ENCODE data around the gene EFS.

Gene EFS

DNA sequence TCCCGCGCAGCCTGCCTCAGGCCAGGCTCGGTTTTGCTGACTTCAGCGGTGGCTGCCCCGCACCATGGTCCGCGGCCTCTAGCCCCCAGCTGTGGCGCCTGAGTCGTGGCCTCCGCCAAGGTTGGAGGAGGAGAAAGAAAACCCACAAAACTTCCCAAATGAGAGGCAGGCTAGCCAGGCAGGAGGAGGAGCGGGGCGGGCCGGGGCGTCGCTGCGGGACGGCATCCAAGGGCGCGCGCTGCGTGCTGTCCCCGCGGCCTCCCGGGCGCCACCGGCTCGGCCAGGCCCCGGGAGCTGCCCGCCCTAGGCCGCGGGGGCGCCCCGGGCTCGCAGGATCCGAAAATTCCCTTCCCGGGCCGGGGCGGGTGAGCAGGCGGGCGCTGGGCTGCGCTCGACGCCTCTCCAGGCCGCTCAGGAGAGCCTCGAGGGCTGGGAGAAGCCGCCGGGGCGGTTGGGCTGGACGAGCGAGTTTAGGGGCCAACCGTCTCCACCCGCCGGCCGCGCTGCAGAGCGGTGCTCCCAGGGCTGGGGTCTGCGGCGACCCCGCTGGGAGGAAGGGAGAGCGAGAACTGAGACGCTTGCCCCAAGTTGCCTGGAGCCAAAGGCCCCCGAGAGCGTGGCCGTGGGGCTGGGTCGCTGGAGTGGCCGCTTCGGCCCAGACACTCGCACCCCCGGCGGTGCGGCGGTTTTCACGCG lies at the start of gene EFS:
Gene EFS, minus strand, starts transcription at position 137 of the 696 bp plus-strand sequence. CDS start 147 bp downstream, outside the sequence.
- peak; percentile 30 for DNase-seq

- DNase-seq: no peak
These were observed 49.3 kb upstream of the EFS start for GRCh38 chr14:23414254-23414653.

GRCh38 chr14:23413681-23414080 lies 48.7 kb upstream of the EFS start:
- no peak for DNase-seq

- no peak for DNase-seq
These were observed 46.9 kb upstream of the EFS start for GRCh38 chr14:23411563-23412525.

DNA sequence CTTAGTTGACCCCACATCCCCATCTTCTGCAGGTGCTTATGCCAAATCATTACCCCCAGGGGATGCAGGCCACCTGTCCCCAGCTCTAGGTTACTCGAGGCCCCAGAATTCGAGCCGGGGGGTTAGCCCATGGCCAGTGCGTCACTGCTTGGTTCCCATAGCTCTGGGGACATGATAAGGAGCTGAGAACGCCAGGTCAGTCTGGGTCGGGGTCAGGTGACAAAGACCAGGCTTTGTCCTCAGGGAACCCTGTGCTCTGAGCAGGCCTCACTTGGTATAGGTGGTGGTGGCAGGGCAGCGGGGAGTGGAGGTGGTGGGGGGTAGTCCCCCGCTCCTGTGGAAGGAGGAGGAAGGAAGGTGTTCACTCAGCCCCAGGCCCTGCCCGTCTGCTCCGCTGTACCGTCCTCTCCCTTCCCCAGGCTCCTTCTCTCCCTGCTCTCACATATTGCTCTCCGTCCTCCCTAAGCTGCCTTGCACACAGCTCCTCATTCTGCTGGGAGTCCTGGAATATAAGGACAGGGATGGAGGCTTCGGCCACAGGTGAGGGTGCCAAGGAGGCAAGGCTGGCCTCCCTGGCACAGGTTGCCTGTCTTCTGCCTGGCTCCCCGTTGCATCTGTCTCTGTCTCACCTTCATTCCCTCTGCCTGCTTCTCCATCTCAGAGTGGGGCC lies 45.1 kb upstream of the EFS start:
- no peak for DNase-seq

DNA sequence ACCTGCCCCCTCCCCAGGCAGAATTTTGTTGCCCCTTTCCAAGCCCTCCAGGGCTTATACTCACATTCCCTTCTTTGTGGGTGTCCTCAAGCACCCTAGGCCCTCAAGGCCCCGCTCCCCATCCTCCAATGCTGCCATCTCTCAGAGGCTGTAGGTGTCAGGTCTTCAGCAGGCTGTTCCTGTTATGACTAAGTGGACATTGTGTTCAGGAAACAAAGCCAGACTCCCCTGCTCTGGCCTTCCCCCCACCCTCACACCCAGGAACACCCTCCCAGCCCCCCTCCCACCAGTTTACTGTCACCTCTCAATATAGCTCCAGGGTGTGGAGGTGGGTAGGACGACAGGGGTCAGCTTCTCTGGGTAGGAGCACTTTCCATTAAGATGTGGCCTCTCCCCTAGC lies 44.5 kb upstream of the EFS start:
- DNase-seq: no peak

DNA sequence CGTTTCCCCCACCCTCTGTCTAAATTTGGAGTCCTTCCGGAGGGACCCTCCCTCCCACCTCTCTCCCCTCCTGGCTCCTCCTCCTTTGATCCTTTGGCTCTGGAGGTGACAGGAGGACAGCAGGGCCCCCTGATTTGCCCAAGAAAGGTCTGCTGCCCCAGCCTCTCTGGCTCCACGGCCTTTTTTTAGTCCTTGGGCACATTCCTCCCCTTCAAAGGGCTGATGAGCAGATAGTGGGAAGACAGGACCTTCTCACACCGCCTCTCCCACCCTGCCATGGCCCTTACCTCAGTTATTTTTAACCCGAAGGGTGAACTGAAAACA lies 43.3 kb upstream of the EFS start:
- DNase-seq: no peak

DNA sequence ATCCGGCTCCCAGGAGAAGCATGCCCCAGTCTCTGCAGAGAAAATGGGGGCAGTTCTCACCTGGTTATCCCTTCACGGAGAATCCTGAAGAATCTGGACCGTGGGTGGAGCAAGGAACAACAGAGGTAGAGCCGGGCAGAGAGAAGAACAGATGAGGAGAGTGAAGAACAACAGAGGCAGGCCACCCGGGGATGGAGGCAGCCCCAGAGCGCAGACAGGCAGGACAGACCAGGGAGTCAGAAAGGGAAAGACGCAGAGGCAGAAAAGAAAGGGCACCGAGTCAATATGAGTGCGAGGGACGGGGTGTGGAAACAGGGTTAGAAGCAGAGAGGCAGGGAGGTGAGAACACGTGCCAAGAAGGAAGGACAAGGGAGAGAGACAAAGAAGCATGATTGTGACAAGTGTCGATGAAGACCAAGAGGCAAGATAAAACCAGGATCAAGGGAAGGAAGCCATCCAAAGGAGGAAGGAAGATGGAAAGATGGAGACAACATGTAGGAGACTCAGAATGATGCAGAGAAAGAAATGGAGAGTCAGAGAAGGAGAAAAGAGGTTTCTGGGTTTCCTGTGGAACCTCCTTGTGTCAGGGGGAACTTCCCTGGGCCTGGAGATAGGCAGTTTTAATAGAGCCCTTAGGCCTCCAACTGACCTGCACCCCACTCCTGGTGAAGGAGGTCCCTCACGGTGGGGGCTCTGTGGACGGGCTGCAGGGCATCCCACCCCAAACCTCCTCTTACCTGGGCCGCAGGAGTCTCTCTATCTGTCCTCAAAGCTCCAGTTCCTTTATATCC lies 42.7 kb upstream of the EFS start, which contains the start of gene MYH6:
Gene MYH6, minus strand, starts transcription at position 758 of the 791 bp plus-strand sequence. CDS start 1,050 bp downstream, outside the sequence.
- DNase-seq: no peak

DNA sequence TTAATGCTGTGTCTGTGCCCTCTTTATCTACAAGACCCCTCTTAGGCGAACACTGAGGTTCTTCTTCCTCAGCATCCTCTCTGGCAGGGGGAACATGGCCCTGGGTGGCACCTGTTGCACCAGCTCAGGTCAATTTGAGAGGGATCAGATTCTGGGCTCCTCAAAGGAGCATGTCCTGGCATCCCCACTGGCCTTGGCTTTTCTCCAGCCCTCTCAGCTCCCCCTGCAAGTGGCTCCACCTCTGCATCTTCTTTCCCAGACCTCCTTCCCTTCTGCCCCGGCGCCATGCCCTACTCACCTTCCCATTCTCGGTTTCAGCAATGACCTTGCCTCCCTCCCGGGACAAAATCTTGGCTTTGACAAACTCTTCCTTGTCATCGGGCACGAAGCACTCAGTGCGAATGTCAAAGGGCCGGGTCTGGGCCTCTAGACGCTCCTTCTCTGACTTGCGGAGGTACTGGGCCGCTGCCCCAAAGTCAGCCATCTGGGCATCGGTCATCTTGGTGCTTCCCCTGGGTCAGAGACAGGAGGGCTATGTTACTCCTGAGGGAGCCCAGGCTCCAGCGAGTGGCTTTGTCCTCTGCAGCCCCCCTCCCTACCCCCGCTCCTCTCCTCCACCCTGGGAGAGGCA lies 41.9 kb upstream of the EFS start:
- no peak for DNase-seq

GRCh38 chr14:23406244-23406643 lies 41.3 kb upstream of the EFS start:
- no peak for DNase-seq

DNA sequence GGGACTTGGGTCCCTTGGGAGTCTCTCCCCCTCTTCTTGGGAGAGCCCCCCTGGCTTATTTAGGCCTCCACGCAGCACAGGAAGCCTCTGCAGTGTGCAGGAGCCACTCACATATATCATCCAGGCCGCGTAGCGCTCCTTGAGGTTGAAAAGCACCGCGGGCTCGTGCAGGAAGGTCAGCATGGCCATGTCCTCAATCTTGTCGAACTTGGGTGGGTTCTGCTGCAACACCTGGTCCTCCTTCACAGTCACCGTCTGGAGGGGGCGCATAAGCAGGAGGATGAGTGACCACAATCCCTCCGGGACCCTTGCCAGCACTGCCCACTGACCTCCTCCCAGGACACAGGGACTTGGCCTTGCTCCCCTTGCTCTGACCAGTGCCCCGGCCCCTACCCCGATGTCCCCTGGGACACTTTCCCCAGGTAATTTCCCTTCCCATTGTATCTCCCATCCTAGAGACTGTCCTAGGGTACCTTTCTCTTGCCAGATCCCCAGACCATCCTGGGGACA lies 40.6 kb upstream of the EFS start:
- DNase-seq: no peak

GRCh38 chr14:23405096-23405495 lies 40.1 kb upstream of the EFS start:
- DNase-seq: no peak

GRCh38 chr14:23404331-23404900 lies 39.4 kb upstream of the EFS start:
- no peak for DNase-seq

- DNase-seq: no peak
These were observed 38.9 kb upstream of the EFS start for GRCh38 chr14:23403908-23404307.

GRCh38 chr14:23403139-23403438 lies 38.1 kb upstream of the EFS start:
- no peak for DNase-seq

DNA sequence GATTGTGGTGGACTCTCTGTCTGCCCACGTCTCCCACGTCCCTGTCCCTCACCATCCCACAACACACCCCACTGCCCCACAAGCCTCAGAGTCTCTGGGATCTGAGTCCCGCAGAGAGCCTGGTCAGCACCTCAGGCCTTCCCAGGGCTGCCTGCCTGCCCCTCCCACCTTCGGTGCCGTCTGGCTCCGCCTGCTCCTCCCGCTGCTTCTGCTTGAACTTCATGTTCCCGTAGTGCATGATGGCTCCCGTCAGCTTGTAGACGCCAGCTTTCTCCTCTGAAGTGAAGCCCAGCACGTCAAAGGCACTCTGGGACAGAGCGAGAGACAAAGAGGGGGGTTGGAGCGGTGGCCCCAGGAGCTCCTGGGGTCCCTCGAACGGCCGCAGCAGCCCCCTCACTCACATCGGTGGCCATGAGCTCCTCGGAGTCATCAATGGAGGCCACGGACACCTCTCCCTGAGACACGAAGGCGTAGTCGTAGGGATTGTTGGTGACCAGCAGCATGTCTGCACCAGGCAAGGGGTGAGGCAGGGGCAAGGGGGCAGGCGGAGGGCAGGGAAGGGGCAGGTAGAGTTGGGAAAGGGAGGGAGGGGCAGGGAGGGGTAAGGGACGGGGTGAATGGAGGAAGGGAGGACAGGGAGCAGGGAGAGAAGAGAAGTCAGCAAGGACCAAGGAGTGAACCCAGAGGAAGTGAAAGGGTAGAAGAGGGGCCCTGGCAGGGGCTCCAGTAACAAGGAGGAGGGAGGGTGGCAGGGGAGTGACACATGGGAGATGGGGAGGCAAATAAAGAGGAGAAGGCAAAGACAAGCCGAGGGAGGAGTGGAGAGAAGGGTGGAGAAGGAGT lies 37.5 kb upstream of the EFS start:
- no peak for DNase-seq

- no peak for DNase-seq
These were observed 36.3 kb upstream of the EFS start for GRCh38 chr14:23401291-23401690.

DNA sequence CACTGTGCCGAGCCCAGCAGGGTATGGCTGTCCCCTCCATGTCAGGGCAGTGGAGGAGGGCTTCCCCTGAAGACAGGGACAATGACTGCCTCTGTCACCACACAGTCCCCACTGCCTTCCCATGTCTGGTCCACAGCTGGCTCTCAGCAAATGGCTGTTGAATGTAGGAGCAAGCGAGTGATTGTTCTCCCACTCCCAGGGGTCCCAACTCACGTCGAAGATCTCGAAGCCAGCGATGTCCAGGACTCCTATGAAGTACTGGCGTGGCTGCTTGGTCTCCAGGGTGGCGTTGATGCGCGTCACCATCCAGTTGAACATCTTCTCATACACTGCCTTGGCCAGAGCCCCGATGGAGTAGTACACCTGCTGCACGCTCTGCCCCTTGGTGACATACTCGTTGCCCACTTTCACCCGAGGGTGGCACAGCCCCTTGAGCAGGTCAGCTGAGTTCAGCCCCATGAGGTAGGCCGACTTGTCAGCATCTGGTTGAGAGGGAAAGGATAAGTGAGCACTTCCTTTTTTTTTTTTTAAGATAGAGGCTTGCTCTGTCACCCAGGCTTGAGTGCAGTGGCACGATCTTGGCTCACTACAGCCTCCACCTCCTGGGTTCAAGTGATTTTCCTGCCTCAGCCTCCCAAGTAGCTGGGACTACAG lies 35.7 kb upstream of the EFS start:
- DNase-seq: peak; percentile 40

DNA sequence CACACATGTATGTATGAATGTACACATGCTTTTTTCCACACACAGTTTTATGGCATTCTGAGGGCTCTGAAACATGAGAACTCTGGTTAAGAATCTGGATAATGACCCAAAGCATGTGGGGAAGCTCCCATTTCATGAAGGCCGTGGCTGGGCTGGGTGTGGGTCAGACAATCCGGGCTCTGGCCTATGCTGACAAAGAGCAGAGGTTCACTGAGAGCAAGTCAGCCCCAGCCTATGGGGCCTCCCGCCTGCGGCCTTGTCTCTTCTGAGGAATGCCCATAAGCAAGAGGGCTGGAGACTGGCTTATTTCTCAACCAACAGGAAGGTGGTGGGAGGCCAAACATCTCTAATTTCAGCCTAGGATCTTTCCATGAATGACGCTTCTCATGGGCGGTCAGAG lies 34.6 kb upstream of the EFS start:
- DNase-seq: no peak

GRCh38 chr14:23399136-23399535 lies 34.2 kb upstream of the EFS start:
- no peak for DNase-seq
